ENCODE data around the gene RPS6KB2. TPM values are rescaled to one million over a fixed set of nuclear protein-coding genes. Genes with fewer than 3 reads are reported as not detected.

RPS6KB2 gene
- total RNA-seq, 1 experiment from 2014 or later: 116 TPM

DNA sequence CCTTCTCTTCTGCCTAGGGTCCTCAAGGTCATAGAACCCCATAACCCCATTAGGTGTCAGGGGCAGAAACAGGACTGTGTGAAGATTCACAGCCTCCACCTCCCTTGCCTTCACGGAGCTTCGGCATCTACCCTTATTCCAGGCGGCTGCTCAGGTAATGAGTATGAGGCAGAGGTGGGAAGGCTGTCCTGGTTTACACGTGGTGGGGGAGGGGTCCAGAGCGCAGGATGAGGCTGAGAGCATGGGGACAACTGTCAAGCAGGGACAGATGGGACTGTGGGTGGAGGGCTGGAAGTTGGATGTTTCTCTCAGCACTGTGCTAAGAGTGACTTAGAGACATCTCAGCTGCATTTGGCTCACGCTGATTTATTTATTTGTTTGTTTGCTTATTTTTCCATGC lies 40.8 kb upstream of the RPS6KB2 start:
- Mint-ChIP-seq H3K4me1 (ENCODE audit: low read depth, unreplicated experiment) (peaks cover 20% of the 10 kb centered on the region), H3K36me3 (ENCODE audit: insufficient read depth, unreplicated experiment) (peaks cover 28% of the 10 kb centered on the region), H3K4me3 (ENCODE audit: unreplicated experiment) (no peak overlapping the region), H3K27me3 (ENCODE audit: insufficient read depth, unreplicated experiment) (peaks cover 7% of the 10 kb centered on the region), H3K27ac (ENCODE audit: unreplicated experiment) (no peak overlapping the region), H3K9me3 (ENCODE audit: unreplicated experiment) (no peaks in the 10 kb centered on the region)
- intact Hi-C loops (cut with micrococcal nuclease; ENCODE audit: unreplicated experiment): loop anchor here (5.0 kb wide), 1 partner anchor 120 kb away; the partner anchor contains the start of genes CDK2AP2 and PITPNM1
- TF ChIP-seq, protein P1, sequence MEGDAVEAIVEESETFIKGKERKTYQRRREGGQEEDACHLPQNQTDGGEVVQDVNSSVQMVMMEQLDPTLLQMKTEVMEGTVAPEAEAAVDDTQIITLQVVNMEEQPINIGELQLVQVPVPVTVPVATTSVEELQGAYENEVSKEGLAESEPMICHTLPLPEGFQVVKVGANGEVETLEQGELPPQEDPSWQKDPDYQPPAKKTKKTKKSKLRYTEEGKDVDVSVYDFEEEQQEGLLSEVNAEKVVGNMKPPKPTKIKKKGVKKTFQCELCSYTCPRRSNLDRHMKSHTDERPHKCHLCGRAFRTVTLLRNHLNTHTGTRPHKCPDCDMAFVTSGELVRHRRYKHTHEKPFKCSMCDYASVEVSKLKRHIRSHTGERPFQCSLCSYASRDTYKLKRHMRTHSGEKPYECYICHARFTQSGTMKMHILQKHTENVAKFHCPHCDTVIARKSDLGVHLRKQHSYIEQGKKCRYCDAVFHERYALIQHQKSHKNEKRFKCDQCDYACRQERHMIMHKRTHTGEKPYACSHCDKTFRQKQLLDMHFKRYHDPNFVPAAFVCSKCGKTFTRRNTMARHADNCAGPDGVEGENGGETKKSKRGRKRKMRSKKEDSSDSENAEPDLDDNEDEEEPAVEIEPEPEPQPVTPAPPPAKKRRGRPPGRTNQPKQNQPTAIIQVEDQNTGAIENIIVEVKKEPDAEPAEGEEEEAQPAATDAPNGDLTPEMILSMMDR (IDR thresholded peaks at IDR 0.05; ENCODE audit: insufficient read depth in 1 of 2, low read depth in 1 of 2, low read length in 1 of 2, severe bottlenecking in 1 of 2, unreplicated experiment in 1 of 2): no peak
- DNase-seq: no peak
- H3K9me3 ChIP-seq: no peaks in the 10 kb centered on the region
- H3K36me3 ChIP-seq (ENCODE audit: control insufficient read depth, insufficient read depth, low read length): no peaks in the 10 kb centered on the region
- no peak overlapping the region for H3K4me3 ChIP-seq (ENCODE audit: low read depth, low read length)
- ChIA-PET CTCF (interaction anchor here (0.5 to 21.4 kb wide), 6 partner anchors 14 to 263 kb away, joined by 4 to 775 read pairs (median 6); partner anchors contain the start of genes ACY3, POLD4 and PPP1CA), POLR2A (no interaction called here)
- H3K27me3 ChIP-seq (replicated peaks; ENCODE audit: control insufficient read depth, insufficient read depth, low read length): 0 out of 2 replicates have a peak, but pooled peaks cover 3% of the 10 kb centered on the region
- BruUV-seq (replicated peaks): no TSS peak
- peaks cover under 1% of the 10 kb centered on the region; the same call in 1 of the 2 replicates for H3K4me1 ChIP-seq

DNA sequence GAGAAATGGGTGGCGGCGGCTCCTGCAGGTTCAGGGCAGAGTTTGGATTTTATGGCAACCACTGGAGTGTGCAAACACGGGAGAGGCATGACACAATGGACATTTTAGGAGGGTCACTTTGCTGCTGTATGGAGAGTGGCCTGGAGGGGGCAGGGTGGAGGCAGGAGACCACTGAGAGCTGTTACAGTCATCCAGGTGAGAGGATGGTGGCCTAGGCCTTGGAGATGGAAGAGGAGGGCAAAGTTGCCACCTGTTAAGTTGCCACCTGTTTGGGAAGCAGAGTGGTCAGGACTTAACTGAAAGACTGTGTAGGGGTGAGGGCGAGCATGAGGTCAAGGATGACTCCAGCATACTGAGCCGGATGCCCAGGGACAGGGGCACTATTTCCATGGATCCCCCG lies 38.8 kb upstream of the RPS6KB2 start:
- POLR2A ChIA-PET: interaction anchor here (1.3 kb wide), 2 partner anchors 12 to 36 kb away, joined by 3 to 4 read pairs; partner anchors contain the start of genes POLD4 and PPP1CA
- no peaks in the 10 kb centered on the region for H3K9me3 Mint-ChIP-seq (ENCODE audit: unreplicated experiment)
- intact Hi-C loops (cut with micrococcal nuclease; ENCODE audit: unreplicated experiment): loop anchor here (1.0 to 5.0 kb wide), 2 partner anchors 80 to 118 kb away; partner anchors contain the start of genes CDK2AP2, PITPNM1 and TMEM134

DNA sequence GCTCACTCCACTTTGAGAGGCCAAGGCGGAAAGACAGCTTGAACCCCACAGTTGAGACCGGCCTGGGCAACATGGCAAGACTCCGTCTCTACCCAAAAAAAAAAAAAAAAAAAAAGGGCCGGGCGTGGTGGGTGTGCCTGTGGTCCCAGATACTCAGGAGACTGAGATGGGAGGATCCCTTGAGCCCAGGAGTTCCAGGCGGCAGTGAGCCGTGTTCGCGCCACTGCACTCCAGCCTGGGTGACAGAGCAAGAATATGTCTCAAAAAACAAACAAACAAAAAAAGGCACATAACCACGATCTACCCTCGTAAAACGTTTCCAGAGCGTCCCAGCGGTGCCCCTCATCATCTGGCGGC lies 37.4 kb upstream of the RPS6KB2 start:
- intact Hi-C loops (cut with micrococcal nuclease; ENCODE audit: unreplicated experiment): no loop called here
- TF ChIP-seq, protein P1 (IDR thresholded peaks at IDR 0.05; ENCODE audit: insufficient read depth in 1 of 2, low read depth in 1 of 2, low read length in 1 of 2, severe bottlenecking in 1 of 2, unreplicated experiment in 1 of 2): no peak
- H3K4me1 Mint-ChIP-seq (ENCODE audit: low read depth, unreplicated experiment): peaks cover 18% of the 10 kb centered on the region
- ChIA-PET POLR2A (interaction anchor here (1.2 to 1.9 kb wide), 2 partner anchors 10 to 88 kb away, joined by 5 to 63 read pairs; partner anchors contain the start of genes PPP1CA and SSH3), CTCF (interaction anchor here (0.6 to 2.4 kb wide), 7 partner anchors 9 to 177 kb away, joined by 3 to 25 read pairs (median 9); partner anchors contain the start of genes CLCF1 and POLD4)
- H3K9me3 ChIP-seq: no peaks in the 10 kb centered on the region
- H3K4me1 ChIP-seq: peaks cover 5% of the 10 kb centered on the region; the same call in 1 of the 2 replicates
- no peaks in the 10 kb centered on the region for H3K27me3 Mint-ChIP-seq (ENCODE audit: insufficient read depth, unreplicated experiment)
- H3K4me3 Mint-ChIP-seq (ENCODE audit: unreplicated experiment): peak overlapping the region; percentile 76
- peaks cover 4% of the 10 kb centered on the region; the same call in 1 of the 2 replicates for H3K36me3 ChIP-seq (ENCODE audit: control insufficient read depth, insufficient read depth, low read length)
- DNase-seq: no peak
- no peaks in the 10 kb centered on the region for H3K27me3 ChIP-seq (replicated peaks; ENCODE audit: control insufficient read depth, insufficient read depth, low read length)
- no TSS peak for BruUV-seq (replicated peaks)
- H3K9me3 Mint-ChIP-seq (ENCODE audit: unreplicated experiment): no peaks in the 10 kb centered on the region
- peaks cover 60% of the 10 kb centered on the region for H3K36me3 Mint-ChIP-seq (ENCODE audit: insufficient read depth, unreplicated experiment)
- peak overlapping the region; percentile 63 for H3K27ac Mint-ChIP-seq (ENCODE audit: unreplicated experiment)
- peak overlapping the region; percentile 80 for H3K4me3 ChIP-seq (ENCODE audit: low read depth, low read length)

More for the DNA sequence above, 38.8 kb upstream of the RPS6KB2 start:
- peaks cover 45% of the 10 kb centered on the region for H3K36me3 Mint-ChIP-seq (ENCODE audit: insufficient read depth, unreplicated experiment)
- TF ChIP-seq, protein P1 (IDR thresholded peaks at IDR 0.05; ENCODE audit: insufficient read depth in 1 of 2, low read depth in 1 of 2, low read length in 1 of 2, severe bottlenecking in 1 of 2, unreplicated experiment in 1 of 2): peak; percentile 83 to 85
- Histone ChIP-seq H3K36me3 (ENCODE audit: control insufficient read depth, insufficient read depth, low read length) (peaks cover 2% of the 10 kb centered on the region; the same call in 1 of the 2 replicates), H3K4me1 (peaks cover 5% of the 10 kb centered on the region; the same call in 1 of the 2 replicates), H3K27me3 (replicated peaks; ENCODE audit: control insufficient read depth, insufficient read depth, low read length) (0 out of 2 replicates have a peak, but pooled peaks cover 3% of the 10 kb centered on the region), H3K4me3 (ENCODE audit: low read depth, low read length) (no peak overlapping the region), H3K9me3 (no peaks in the 10 kb centered on the region)
- CTCF ChIA-PET: interaction anchor here (0.5 to 21.4 kb wide), 12 partner anchors 8 to 150 kb away, joined by 3 to 775 read pairs (median 4); partner anchors contain the start of genes CLCF1, POLD4, PPP1CA and SSH3
- peak; percentile 83 to 88 for DNase-seq
- H3K27ac Mint-ChIP-seq (ENCODE audit: unreplicated experiment): peak overlapping the region; percentile 21
- H3K4me1 Mint-ChIP-seq (ENCODE audit: low read depth, unreplicated experiment): peaks cover 18% of the 10 kb centered on the region
- BruUV-seq (replicated peaks): no TSS peak
- H3K4me3 Mint-ChIP-seq (ENCODE audit: unreplicated experiment): peak overlapping the region; percentile 66
- H3K27me3 Mint-ChIP-seq (ENCODE audit: insufficient read depth, unreplicated experiment): peaks cover 7% of the 10 kb centered on the region
